Osteoblast (primary cell): ENCODE data around the gene NSF. TPM values are rescaled to one million over a fixed set of nuclear protein-coding genes. Genes with fewer than 3 reads are reported as not detected.

Experiments
- DNase-seq: peaks from one replicate; pipeline ENCODE4 v3.0.0; 2011; ENCODE audit warnings: low spot score, mixed read lengths; ENCODE audit not compliant: insufficient read length; ENCODE audit errors: missing footprints
- H2AFZ ChIP-seq: 2 replicates; pipeline ENCODE4 v1.6.0; 2011; ENCODE audit warnings: mild to moderate bottlenecking, low read length
- H3K27ac ChIP-seq: 2 replicates; pipeline ENCODE4 v1.5.1; 2011; ENCODE audit warnings: mild to moderate bottlenecking, low read depth, low read length, moderate library complexity
- H3K27me3 ChIP-seq: 2 replicates; pipeline ENCODE4 v1.6.0; 2012; ENCODE audit warnings: mild to moderate bottlenecking, control low read depth, inconsistent platforms, low read length, moderate library complexity; ENCODE audit not compliant: insufficient read depth
- H3K36me3 ChIP-seq: 2 replicates; pipeline ENCODE4 v1.5.1; 2011; ENCODE audit warnings: mild to moderate bottlenecking, low read length, control low read depth, moderate library complexity; ENCODE audit not compliant: insufficient read depth
- H3K4me1 ChIP-seq: 2 replicates; pipeline ENCODE4 v1.5.1; 2011; ENCODE audit warnings: mild to moderate bottlenecking, low read length, control low read depth, moderate library complexity; ENCODE audit not compliant: insufficient read depth
- H3K4me2 ChIP-seq: 2 replicates; pipeline ENCODE4 v1.6.0; 2011; ENCODE audit warnings: mild to moderate bottlenecking, low read length; ENCODE audit not compliant: insufficient read depth
- H3K4me3 ChIP-seq: fragments of 200-600 bp; sonication (generic); 3 replicates; pipeline ENCODE4 v1.5.1; 2012; ENCODE audit warnings: mild to moderate bottlenecking, low read length, inconsistent platforms; ENCODE audit not compliant: insufficient read depth
- H3K79me2 ChIP-seq: 2 replicates; pipeline ENCODE4 v1.6.0; 2012; ENCODE audit warnings: mild to moderate bottlenecking, low read length, control low read depth, inconsistent platforms; ENCODE audit not compliant: insufficient read depth
- H3K9me3 ChIP-seq: 2 replicates; pipeline ENCODE4 v1.5.1; 2011; ENCODE audit warnings: low read depth, low read length, control low read depth
- H4K20me1 ChIP-seq: 2 replicates; pipeline ENCODE4 v1.6.0; 2012; ENCODE audit warnings: mild to moderate bottlenecking, low read length, control low read depth; ENCODE audit not compliant: insufficient read depth
- CTCF ChIP-seq: IDR thresholded peaks from 2 replicates; pipeline ENCODE4 v1.5.1; 2011; ENCODE audit warnings: mild to moderate bottlenecking, low read depth, low read length, moderate library complexity; ENCODE audit errors: extremely low read depth
- total RNA-seq: library from RNA; depleted of rRNA; stranded (reverse); fragments of >200 nt; gene quantifications from 2 replicates; pipeline ENCODE4 v1.2.3, GENCODE V29; 2012

NSF gene
- total RNA-seq, 1 donor: 72.7 TPM

DNA sequence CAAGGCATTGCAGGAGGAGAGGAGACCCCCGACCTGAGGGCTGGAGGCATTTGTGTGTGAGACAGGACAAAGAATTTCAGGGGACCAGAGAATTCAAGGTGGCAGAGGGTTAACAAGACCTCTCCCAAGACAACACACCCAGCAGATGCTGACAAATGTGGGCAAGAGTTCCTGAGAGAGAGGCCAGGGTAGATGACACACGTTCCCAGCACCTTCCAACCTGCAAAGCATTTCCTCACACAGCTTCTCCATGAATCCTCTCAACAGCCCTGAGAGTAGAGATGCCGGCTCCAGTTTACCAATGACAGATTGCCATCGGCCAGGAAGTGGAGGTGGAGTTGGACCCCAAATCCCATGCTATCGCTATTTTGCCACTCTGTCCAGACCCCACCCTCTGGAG, 203.1 kb downstream of the NSF start:
- Histone ChIP-seq H3K27ac (no peak overlapping the region), H2AFZ (no peak overlapping the region), H3K36me3 (no peaks in the 10 kb centered on the region), H3K4me2 (no peak overlapping the region), H3K27me3 (peaks cover 51% of the 10 kb centered on the region), H3K9me3 (no peaks in the 10 kb centered on the region), H3K4me1 (no peaks in the 10 kb centered on the region), H3K4me3 (no peak overlapping the region), H4K20me1 (no peaks in the 10 kb centered on the region), H3K79me2 (no peaks in the 10 kb centered on the region)
- no peak for TF ChIP-seq CTCF
- peak; percentile 6 for DNase-seq

DNA sequence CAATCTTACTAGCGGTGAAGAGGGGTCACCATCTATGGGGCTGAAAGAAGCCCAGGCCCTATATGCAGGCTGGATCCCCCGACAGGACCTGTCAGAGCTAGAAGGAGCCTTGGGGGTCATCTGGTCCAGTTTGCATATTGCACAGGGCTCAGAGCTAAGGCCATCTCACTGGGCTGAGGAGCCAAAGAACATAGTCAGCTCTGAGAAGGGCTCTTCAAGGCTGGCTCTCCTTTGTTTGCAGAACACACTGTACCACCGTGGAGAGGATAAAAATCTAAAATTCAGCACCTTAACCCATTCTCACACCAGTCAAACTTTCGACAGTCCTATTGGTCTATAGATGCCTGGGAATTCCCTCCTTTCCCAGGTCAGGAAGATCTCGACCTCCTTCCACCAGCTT, 203.8 kb downstream of the NSF start:
- no peaks in the 10 kb centered on the region for H3K9me3 ChIP-seq
- H3K27ac ChIP-seq: no peak overlapping the region
- TF ChIP-seq CTCF: no peak
- no peaks in the 10 kb centered on the region for H3K36me3 ChIP-seq
- no peak overlapping the region for H3K4me2 ChIP-seq
- peak; percentile 11 for DNase-seq
- H2AFZ ChIP-seq: no peak overlapping the region
- no peaks in the 10 kb centered on the region for H3K79me2 ChIP-seq
- H4K20me1 ChIP-seq: no peaks in the 10 kb centered on the region
- H3K4me1 ChIP-seq: no peaks in the 10 kb centered on the region
- no peak overlapping the region for H3K4me3 ChIP-seq
- H3K27me3 ChIP-seq: peaks cover 51% of the 10 kb centered on the region

DNA sequence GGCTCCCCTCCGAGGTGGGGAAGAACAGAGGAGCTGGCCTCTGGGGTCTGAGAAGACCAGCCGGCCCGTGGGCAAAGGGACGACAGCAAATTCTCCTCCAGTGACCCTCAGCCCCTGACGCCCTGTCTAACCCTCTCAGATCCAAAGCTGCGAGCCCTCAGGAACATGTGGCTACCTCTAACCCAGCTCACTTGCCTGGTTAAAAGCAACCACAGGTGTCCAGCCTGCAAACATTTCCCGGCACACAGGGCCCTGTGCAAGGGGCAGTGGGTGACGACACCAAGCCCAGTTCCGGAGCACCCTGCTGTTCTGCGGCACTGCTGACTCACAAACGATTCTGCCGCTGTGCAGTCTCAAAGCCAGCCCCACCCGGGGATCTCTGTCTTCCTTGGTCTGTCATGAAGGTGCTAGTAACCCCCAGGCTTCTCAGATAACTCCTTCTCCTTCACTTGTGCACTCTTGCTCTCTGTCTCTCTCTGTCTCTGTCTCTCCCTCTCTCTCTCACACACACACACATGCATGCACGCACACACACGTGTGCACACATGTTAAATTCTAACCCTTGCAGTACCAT, 205.0 kb downstream of the NSF start:
- Histone ChIP-seq H3K4me3 (no peak overlapping the region), H2AFZ (no peak overlapping the region), H3K4me1 (no peaks in the 10 kb centered on the region), H4K20me1 (no peaks in the 10 kb centered on the region), H3K9me3 (no peaks in the 10 kb centered on the region), H3K36me3 (no peaks in the 10 kb centered on the region), H3K4me2 (no peak overlapping the region), H3K79me2 (no peaks in the 10 kb centered on the region), H3K27me3 (peaks cover 48% of the 10 kb centered on the region), H3K27ac (no peak overlapping the region)
- TF ChIP-seq CTCF: no peak
- DNase-seq: peak; percentile 71

- no peak overlapping the region for H3K4me2 ChIP-seq
- peaks cover 42% of the 10 kb centered on the region for H3K27me3 ChIP-seq
- H3K4me1 ChIP-seq: no peaks in the 10 kb centered on the region
- H3K79me2 ChIP-seq: no peaks in the 10 kb centered on the region
- no peak overlapping the region for H3K27ac ChIP-seq
- DNase-seq: peak; percentile 21
- TF ChIP-seq CTCF: no peak
- no peak overlapping the region for H3K4me3 ChIP-seq
- no peaks in the 10 kb centered on the region for H4K20me1 ChIP-seq
- H3K9me3 ChIP-seq: no peaks in the 10 kb centered on the region
- no peak overlapping the region for H2AFZ ChIP-seq
- H3K36me3 ChIP-seq: no peaks in the 10 kb centered on the region
Observed at GRCh38 chr17:46796084-46796483, 205.6 kb downstream of the NSF start.
